ENCODE results near the gene FTCD.
"Not testable (repeated sequence)": the region's sequence is repeated elsewhere in the genome, so short reads cannot be mapped to it uniquely, and the experiment has no call there.

The FTCD gene

GRCh38 chr21:46120301-46121285 lies 34.8 kb downstream of the FTCD start:
- DNase-seq = no peak

GRCh38 chr21:46119637-46120271 lies 35.6 kb downstream of the FTCD start:
- DNase-seq = no peak

- DNase-seq = no peak
These were observed 36.2 kb downstream of the FTCD start for GRCh38 chr21:46119144-46119636.

GRCh38 chr21:46118316-46119143 lies 36.8 kb downstream of the FTCD start:
- DNase-seq = no peak

- DNase-seq = no peak
These were observed 37.6 kb downstream of the FTCD start for GRCh38 chr21:46117586-46118315.

- no peak for DNase-seq
These were observed 38.4 kb downstream of the FTCD start for GRCh38 chr21:46116776-46117585.

- DNase-seq = no peak
These were observed 39.1 kb downstream of the FTCD start for GRCh38 chr21:46116189-46116775.

- DNase-seq = no peak
These were observed 39.8 kb downstream of the FTCD start for GRCh38 chr21:46115441-46116188.

GRCh38 chr21:46114963-46115362 lies 40.4 kb downstream of the FTCD start:
- DNase-seq = no peak

GRCh38 chr21:46113497-46114176 lies 41.7 kb downstream of the FTCD start:
- no peak for DNase-seq

- no peak for DNase-seq
These were observed 42.6 kb downstream of the FTCD start for GRCh38 chr21:46112725-46113215.

- DNase-seq = no peak
These were observed 43.3 kb downstream of the FTCD start for GRCh38 chr21:46111857-46112724.

GRCh38 chr21:46111193-46111571 lies 44.2 kb downstream of the FTCD start:
- no peak for DNase-seq

GRCh38 chr21:46110499-46111192 lies 44.7 kb downstream of the FTCD start:
- DNase-seq = no peak

GRCh38 chr21:46109313-46110221 lies 45.8 kb downstream of the FTCD start:
- no peak for DNase-seq

- DNase-seq = no peak
These were observed 46.5 kb downstream of the FTCD start for GRCh38 chr21:46108827-46109312.

GRCh38 chr21:46107376-46107775 lies 48.0 kb downstream of the FTCD start:
- DNase-seq = not testable (repeated sequence)

All from NCI-H69 (cell line).